Sciatic nerve (tissue), 2 donors: ENCODE results near the gene GNG4. TPM values are rescaled to one million over a fixed set of nuclear protein-coding genes. Genes with fewer than 3 reads are reported as not detected.

Experiments
- ATAC-seq: fragments of 200-7000 bp; cut with Tn5 transposase; one replicate; pipeline ENCODE4 v1.9.1; 2020; ENCODE audit warnings: mild to moderate bottlenecking, moderate library complexity
- DNase-seq: peaks from one replicate; pipeline ENCODE4 v3.0.0-alpha.2; 2020; ENCODE audit warnings: low spot score
- intact Hi-C: fragments of 100-400 bp; cut with DNase I; formaldehyde crosslinking; loops from one replicate; pipeline ENCODE4 v1.14.2; 2022
- total RNA-seq: library from RNA; stranded (reverse); fragmentation: NEBNext Ultra II Directional; extraction: Animal tissue kit (Norgen Biotek cat#: 25700); gene quantifications from one replicate; pipeline ENCODE4 v1.2.1, GENCODE V29; 2021
- donor health status: DM: no; HTN: no; CAD: no.
- donor health status: DM: no; HTN: no; CAD: no.

GNG4 gene
- total RNA-seq, 1 donor from 2014 or later, result 4.0 TPM

DNA sequence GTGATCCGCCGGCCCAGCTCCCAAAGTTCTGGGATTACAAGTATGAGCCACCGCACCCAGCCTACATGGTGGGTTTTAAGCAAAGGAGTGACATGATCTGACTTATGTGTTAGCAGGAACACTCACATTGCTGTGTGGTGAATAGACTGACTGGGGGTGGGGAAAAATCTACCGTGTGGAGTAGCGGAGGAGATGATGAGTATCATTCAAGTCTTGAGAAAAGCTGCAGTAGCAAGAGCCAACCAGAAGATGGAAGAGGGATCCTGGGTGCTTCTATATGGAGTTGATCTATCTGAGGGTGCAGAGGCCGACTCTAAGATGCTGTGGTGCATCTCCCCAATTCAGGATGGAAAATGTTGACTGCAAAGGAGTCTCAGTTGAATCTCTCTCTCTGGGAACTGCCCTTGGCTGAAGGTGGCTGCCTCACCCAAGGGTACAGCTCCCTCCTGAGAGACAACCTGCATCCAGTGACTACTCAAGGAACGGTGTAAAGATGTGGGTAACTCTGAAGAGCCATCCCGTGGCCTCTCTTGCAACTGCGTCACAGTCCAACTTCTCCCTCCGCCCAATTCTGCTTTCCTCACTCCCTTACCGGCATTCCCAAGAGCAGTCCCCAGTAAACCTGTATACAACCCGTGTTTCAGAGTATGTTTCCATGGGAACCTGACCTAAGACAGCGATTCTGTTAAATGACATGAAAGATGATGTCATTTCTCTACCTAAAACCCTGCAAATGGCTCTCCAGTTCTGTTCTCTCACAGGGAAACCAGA lies 137.9 kb downstream of the GNG4 start:
- ATAC-seq (no peak), DNase-seq (no peak)
- intact Hi-C loops, result loop anchor here (10.0 kb wide), 1 partner anchor 273 kb away; no protein-coding TSS in a partner anchor

- ATAC-seq, result no peak
- intact Hi-C loops, result loop anchor here (10.0 kb wide), 1 partner anchor 274 kb away; no protein-coding TSS in a partner anchor
Measured at GRCh38 chr1:235510823-235511222, 138.8 kb downstream of the GNG4 start.

GRCh38 chr1:235507623-235508022 lies 142.0 kb downstream of the GNG4 start:
- intact Hi-C loops, result no loop called here

More at GRCh38 chr1:235510823-235511222, 138.8 kb downstream of the GNG4 start:
- no peak for DNase-seq

DNA sequence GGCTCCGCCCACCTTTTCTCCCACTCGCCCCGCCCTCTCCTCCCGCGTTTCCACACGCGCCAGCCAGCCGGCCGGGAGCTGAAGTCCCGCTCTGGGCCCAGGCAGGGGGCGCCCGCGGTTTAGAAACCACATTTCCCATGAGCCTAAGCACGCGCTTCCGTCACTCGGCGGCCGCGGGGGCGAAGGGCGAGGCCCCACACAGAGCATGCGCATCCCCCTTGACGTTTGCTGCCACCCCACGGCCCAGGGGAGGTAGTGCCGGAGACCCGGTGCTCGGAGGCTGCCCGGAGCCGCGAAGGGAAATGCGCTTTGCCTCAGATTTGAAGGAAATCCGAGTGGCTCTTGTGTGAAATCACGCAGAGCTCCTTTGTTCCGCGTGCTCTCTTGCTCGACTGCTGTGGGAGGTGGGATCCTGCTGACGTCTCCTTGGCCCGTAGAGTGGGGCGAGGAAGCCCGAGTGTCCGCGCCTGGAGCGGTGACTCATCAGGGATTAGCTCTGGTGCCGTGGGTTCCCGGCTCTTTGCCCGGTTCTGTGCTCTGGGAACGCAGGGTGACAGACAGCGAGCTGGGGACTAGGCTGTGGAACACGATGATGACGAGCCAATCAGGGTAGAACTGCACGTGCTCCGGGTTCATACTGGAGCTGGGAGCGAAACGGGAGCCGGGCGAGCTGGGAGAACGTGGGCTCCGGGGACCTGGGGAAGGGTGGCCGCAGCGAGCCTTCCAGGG lies 144.9 kb downstream of the GNG4 start:
- intact Hi-C loops, result no loop called here
- ATAC-seq, result peak; percentile 97
- peak; percentile 100 for DNase-seq

More at GRCh38 chr1:235507623-235508022, 142.0 kb downstream of the GNG4 start:
- ATAC-seq (no peak), DNase-seq (no peak)

DNA sequence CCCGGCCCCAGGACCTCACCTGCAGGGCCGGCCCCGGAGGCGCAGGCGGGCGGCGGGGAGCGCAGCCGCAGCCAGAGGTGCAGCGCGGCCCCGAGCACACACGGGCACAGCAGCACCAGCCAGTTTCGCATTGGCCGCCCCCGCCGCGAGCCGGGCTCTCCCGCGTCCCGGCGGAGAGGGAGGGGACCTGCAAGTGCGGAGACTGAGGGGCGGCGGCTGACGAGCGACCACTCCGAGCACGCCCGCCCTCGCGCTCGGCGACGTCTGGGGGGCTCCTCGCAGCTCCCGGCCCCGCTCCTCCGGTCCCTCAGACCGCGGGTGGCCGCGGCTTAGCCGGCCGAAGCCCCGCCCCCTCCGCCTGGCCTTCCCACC lies 145.5 kb downstream of the GNG4 start, which contains the start of gene B3GALNT2:
TSS of gene B3GALNT2 (minus strand) at position 331 of the 372 bp plus-strand sequence. CDS start at position 131, 200 bp downstream.
- intact Hi-C loops, result no loop called here
- ATAC-seq, result no peak

GRCh38 chr1:235503403-235504121 lies 146.0 kb downstream of the GNG4 start:
- peak; percentile 73 for DNase-seq
- intact Hi-C loops, result no loop called here
- no peak for ATAC-seq

More for the DNA sequence above, 145.5 kb downstream of the GNG4 start, which contains the start of gene B3GALNT2:
- no peak for DNase-seq

DNA sequence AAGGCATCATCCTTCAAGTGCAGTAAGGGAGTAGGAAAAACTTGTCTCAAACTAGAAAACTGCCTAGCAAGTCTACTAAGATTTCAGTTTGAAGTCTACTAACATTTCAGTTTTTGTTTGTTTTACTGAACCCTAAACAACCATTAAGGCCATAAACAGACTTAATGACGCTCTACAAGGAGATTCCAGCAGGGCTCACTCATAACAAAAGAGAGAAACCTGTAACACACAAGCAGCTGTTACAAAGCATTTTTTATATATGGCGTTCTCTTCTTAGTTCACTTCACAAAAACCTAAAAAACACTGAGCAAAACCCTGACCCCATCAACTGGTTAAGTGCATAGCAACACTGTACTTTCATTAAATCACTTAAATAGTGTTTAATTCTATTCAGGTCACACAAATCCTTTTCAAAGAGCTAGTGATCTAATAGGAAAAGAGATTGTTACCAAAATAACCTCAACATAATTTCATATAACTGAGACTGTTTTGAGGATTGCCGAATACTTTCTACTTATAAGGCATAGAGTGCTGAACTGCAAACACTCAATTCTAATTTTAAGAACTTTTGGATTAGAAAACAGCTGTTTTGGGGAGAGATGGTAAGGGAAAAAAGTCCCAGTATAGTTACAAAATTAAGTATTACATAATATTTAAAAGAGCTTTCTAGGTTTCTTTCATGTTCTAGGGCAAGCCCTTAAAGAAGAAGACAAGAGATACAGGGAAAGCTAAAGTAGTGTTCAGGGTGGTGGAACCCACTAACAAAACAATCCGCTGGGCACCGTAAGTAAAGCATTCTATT lies 146.8 kb downstream of the GNG4 start:
- intact Hi-C loops, result no loop called here
- no peak for DNase-seq
- no peak for ATAC-seq

DNA sequence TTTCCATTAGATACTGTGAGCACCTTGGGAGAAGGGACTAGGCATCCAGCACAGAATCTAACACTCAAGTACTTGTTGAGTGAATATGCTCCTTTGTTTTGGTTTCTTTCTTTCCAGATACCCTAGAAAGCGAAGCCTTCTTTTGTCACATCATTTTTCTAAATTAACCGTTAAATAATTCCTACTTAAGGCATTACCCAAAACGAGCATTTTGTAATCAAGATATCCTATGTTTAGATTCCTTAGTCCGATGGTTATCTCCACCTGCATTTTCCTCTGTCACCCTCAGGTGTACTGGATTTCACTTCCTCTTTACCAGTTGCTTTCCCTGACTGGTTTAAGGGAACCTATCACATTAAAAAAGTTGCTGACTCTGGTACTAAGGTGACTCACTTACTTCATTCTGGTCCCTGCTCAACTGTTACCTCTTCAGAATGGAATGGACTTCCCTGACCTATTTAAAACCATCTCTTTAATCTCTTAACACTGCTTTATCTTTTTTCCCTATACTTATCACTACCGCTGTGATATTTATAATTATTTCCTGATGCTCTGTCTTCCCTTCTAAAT lies 148.5 kb downstream of the GNG4 start:
- no peak for ATAC-seq
- no peak for DNase-seq

More for the DNA sequence above, 148.5 kb downstream of the GNG4 start:
- intact Hi-C loops, result no loop called here

Other genes with a start within 250 kb of the GNG4 start
- gene B3GALNT2, start 145.3 kb downstream of the GNG4 start, total RNA-seq, result 13.0 TPM
- gene LYST, start 217.1 kb upstream of the GNG4 start, total RNA-seq, result 61.9 TPM